Astrocyte (in vitro differentiated cells and primary cell): ENCODE results near the gene DNAH14. TPM values are rescaled to one million over a fixed set of nuclear protein-coding genes. Genes with fewer than 3 reads are reported as not detected.
A peak's percentile ranks its signal among the peaks of the same experiment; 100 is the strongest.

Experiments
- DNase-seq: peaks from one replicate; pipeline ENCODE4 v3.0.0-alpha.2; 2010; ENCODE audit warnings: low read depth
- FAIRE-seq: peaks from 2 replicates; lab custom pipeline; 2011; peaks lifted over from hg19 to GRCh38; lab: Jason Lieb, UNC
- H2AFZ ChIP-seq: 2 replicates; pipeline ENCODE4 v1.6.0; 2012; ENCODE audit warnings: low read depth, low read length, inconsistent platforms
- H3K27ac ChIP-seq: 2 replicates; pipeline ENCODE4 v1.5.1; 2011; ENCODE audit warnings: low read depth, low read length, inconsistent platforms
- H3K27me3 ChIP-seq: 2 replicates; pipeline ENCODE4 v1.6.0; 2011; ENCODE audit warnings: low read length, inconsistent platforms; ENCODE audit not compliant: insufficient read depth
- H3K36me3 ChIP-seq: 2 replicates; pipeline ENCODE4 v1.5.1; 2011; ENCODE audit warnings: low read length, inconsistent platforms; ENCODE audit not compliant: insufficient read depth
- H3K4me1 ChIP-seq: 2 replicates; pipeline ENCODE4 v1.5.1; 2011; ENCODE audit warnings: low read length, inconsistent platforms; ENCODE audit not compliant: insufficient read depth
- H3K4me2 ChIP-seq: 2 replicates; pipeline ENCODE4 v1.6.0; 2012; ENCODE audit warnings: low read length, inconsistent platforms
- H3K4me3 ChIP-seq: 2 replicates; pipeline ENCODE4 v1.5.1; 2011; ENCODE audit warnings: low read depth, mild to moderate bottlenecking, low read length, inconsistent platforms; ENCODE audit not compliant: insufficient read depth
- H3K79me2 ChIP-seq: 2 replicates; pipeline ENCODE4 v1.6.0; 2012; ENCODE audit warnings: mild to moderate bottlenecking, low read length, inconsistent platforms; ENCODE audit not compliant: insufficient read depth
- H3K9ac ChIP-seq: 2 replicates; pipeline ENCODE4 v1.6.0; 2012; ENCODE audit warnings: mild to moderate bottlenecking, low read length, inconsistent platforms
- H3K9me3 ChIP-seq: 2 replicates; pipeline ENCODE4 v1.5.1; 2012; ENCODE audit warnings: low read depth, mild to moderate bottlenecking, low read length, inconsistent platforms; ENCODE audit not compliant: insufficient read depth
- H4K20me1 ChIP-seq: 2 replicates; pipeline ENCODE4 v1.6.0; 2012; ENCODE audit warnings: low read length, inconsistent platforms; ENCODE audit not compliant: insufficient read depth
- H3K27ac Mint-ChIP-seq: one replicate; pipeline ENCODE4 v1.8.0; 2021; ENCODE audit warnings: mild to moderate bottlenecking, mixed read lengths; ENCODE audit not compliant: unreplicated experiment
- H3K27me3 Mint-ChIP-seq: one replicate; pipeline ENCODE4 v1.8.0; 2021; ENCODE audit warnings: low read depth, mixed read lengths; ENCODE audit not compliant: unreplicated experiment
- H3K36me3 Mint-ChIP-seq: one replicate; pipeline ENCODE4 v1.8.0; 2021; ENCODE audit warnings: low read depth, mixed read lengths; ENCODE audit not compliant: unreplicated experiment
- H3K4me1 Mint-ChIP-seq: one replicate; pipeline ENCODE4 v1.8.0; 2021; ENCODE audit warnings: low read depth, mixed read lengths; ENCODE audit not compliant: unreplicated experiment
- H3K4me3 Mint-ChIP-seq: one replicate; pipeline ENCODE4 v1.8.0; 2021; ENCODE audit warnings: mild to moderate bottlenecking, moderate library complexity, mixed read lengths; ENCODE audit not compliant: unreplicated experiment
- H3K9me3 Mint-ChIP-seq: one replicate; pipeline ENCODE4 v1.8.0; 2021; ENCODE audit warnings: mild to moderate bottlenecking, mixed read lengths; ENCODE audit not compliant: unreplicated experiment
- CTCF ChIP-seq: IDR thresholded peaks from 2 replicates; pipeline ENCODE4 v1.5.1; 2011; ENCODE audit warnings: low read depth, mild to moderate bottlenecking, inconsistent platforms, low read length, moderate library complexity; ENCODE audit not compliant: insufficient read depth
- EZH2 ChIP-seq: IDR thresholded peaks from 2 replicates; pipeline ENCODE4 v1.6.1; 2012; ENCODE audit warnings: mild to moderate bottlenecking, low read length, inconsistent platforms; ENCODE audit not compliant: insufficient read depth
- total RNA-seq: library from RNA; stranded (reverse); gene quantifications from 2 replicates; pipeline ENCODE4 v1.2.1, GENCODE V29; 2021

Gene DNAH14
- total RNA-seq, 1 donor from 2014 or later: 21.2 TPM

GRCh38 chr1:225422031-225422605 lies 492.6 kb downstream of the DNAH14 start:
- peaks cover 84% of the 10 kb centered on the region for H3K79me2 ChIP-seq
- H4K20me1 ChIP-seq: peaks cover 37% of the 10 kb centered on the region
- peaks cover 20% of the 10 kb centered on the region for H3K36me3 ChIP-seq
- H3K9me3 ChIP-seq: no peaks in the 10 kb centered on the region
- H3K9ac ChIP-seq: no peak overlapping the region
- no peaks in the 10 kb centered on the region for H3K27me3 ChIP-seq
- no peak overlapping the region for H3K4me2 ChIP-seq
- H3K4me3 Mint-ChIP-seq: no peak overlapping the region
- no peak overlapping the region for H2AFZ ChIP-seq
- H3K36me3 Mint-ChIP-seq: no peaks in the 10 kb centered on the region
- TF ChIP-seq EZH2 (no peak), CTCF (no peak)
- DNase-seq (no peak), FAIRE-seq (no peak)
- no peak overlapping the region for H3K27ac Mint-ChIP-seq
- peaks cover 41% of the 10 kb centered on the region for H3K4me1 Mint-ChIP-seq
- H3K27me3 Mint-ChIP-seq: no peaks in the 10 kb centered on the region
- peaks cover 36% of the 10 kb centered on the region for H3K4me1 ChIP-seq
- no peaks in the 10 kb centered on the region for H3K9me3 Mint-ChIP-seq
- H3K4me3 ChIP-seq: no peak overlapping the region
- no peak overlapping the region for H3K27ac ChIP-seq

GRCh38 chr1:225422795-225423517 lies 493.5 kb downstream of the DNAH14 start:
- no peak for FAIRE-seq
- H3K4me2 ChIP-seq: peak overlapping the region; percentile 22
- peaks cover 36% of the 10 kb centered on the region for H3K4me1 ChIP-seq
- no peak overlapping the region for H2AFZ ChIP-seq
- H3K4me3 ChIP-seq: no peak overlapping the region
- H3K36me3 ChIP-seq: peaks cover 12% of the 10 kb centered on the region
- peaks cover 41% of the 10 kb centered on the region for H3K4me1 Mint-ChIP-seq
- no peaks in the 10 kb centered on the region for H3K9me3 Mint-ChIP-seq
- no peak for TF ChIP-seq CTCF
- no peaks in the 10 kb centered on the region for H3K9me3 ChIP-seq
- no peak overlapping the region for H3K9ac ChIP-seq
- H3K79me2 ChIP-seq: peaks cover 86% of the 10 kb centered on the region
- no peak overlapping the region for H3K27ac Mint-ChIP-seq
- H3K4me3 Mint-ChIP-seq: peak overlapping the region; percentile 21
- H3K27me3 Mint-ChIP-seq: no peaks in the 10 kb centered on the region
- H3K36me3 Mint-ChIP-seq: no peaks in the 10 kb centered on the region
- H4K20me1 ChIP-seq: peaks cover 38% of the 10 kb centered on the region
- H3K27ac ChIP-seq: no peak overlapping the region
- H3K27me3 ChIP-seq: no peaks in the 10 kb centered on the region
- DNase-seq: no peak

- Histone ChIP-seq H3K27me3 (no peaks in the 10 kb centered on the region), H3K4me2 (peak overlapping the region; percentile 22), H4K20me1 (peaks cover 38% of the 10 kb centered on the region), H3K9me3 (no peaks in the 10 kb centered on the region), H3K79me2 (peaks cover 84% of the 10 kb centered on the region), H2AFZ (no peak overlapping the region), H3K4me1 (peaks cover 36% of the 10 kb centered on the region), H3K36me3 (peaks cover 8% of the 10 kb centered on the region), H3K27ac (no peak overlapping the region), H3K9ac (no peak overlapping the region), H3K4me3 (no peak overlapping the region)
- no peak for TF ChIP-seq EZH2
- TF ChIP-seq CTCF: no peak
- Mint-ChIP-seq H3K9me3 (no peaks in the 10 kb centered on the region), H3K27ac (no peak overlapping the region), H3K27me3 (no peaks in the 10 kb centered on the region), H3K36me3 (no peaks in the 10 kb centered on the region), H3K4me1 (peaks cover 41% of the 10 kb centered on the region), H3K4me3 (peak overlapping the region; percentile 28)
- DNase-seq: no peak
- FAIRE-seq: no peak
These were observed 494.0 kb downstream of the DNAH14 start for GRCh38 chr1:225423518-225423855.
